HG02610 (cell line): ENCODE data around the gene ADAMTS9.

Experiments
- ATAC-seq: cut with Tn5 transposase; IDR thresholded peaks from one replicate; pipeline ENCODE4 v1.9.1; 2021; ENCODE audit warnings: mild to moderate bottlenecking, moderate library complexity; ENCODE audit not compliant: unreplicated experiment

ADAMTS9 gene

GRCh38 chr3:64621275-64621674 lies 66.5 kb downstream of the ADAMTS9 start:
- no peak for ATAC-seq

DNA sequence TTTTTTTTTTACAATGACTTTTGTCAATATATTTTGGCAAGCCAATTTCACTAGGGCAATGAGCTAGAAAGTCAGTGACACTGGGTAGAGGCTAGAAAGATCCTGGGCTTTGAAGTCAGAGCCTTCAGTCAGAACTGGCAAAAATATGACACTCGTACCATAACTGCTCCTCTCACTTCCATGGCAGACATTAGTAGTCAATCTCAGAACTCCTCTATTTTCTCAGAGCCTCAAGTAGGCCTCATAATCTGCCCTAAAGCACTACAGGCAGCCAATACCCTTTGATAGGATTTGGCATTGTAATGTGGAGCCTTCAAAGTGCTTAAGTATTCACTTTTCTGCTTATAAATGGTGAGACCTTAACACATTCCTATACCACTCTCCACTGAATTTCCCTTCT lies 67.8 kb downstream of the ADAMTS9 start:
- ATAC-seq: no peak

DNA sequence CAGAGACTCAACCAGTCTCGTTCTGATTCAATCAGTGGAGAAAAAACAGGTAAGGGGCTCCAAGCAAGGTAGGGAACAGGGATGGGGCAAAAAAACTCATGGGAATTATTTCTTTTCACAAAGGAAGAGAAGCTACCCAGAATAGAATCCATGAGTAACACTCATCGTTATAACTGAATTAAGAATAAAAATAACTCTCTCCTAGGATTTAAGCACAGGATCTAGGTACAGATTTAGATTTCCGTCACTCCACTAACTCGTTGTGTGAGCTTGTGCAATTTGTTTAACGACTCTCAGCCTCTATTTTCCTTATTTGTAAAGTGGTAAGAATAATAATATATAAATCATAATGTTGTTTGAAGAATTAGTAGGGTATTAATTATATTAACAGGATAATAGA lies 68.6 kb downstream of the ADAMTS9 start:
- ATAC-seq: no peak

DNA sequence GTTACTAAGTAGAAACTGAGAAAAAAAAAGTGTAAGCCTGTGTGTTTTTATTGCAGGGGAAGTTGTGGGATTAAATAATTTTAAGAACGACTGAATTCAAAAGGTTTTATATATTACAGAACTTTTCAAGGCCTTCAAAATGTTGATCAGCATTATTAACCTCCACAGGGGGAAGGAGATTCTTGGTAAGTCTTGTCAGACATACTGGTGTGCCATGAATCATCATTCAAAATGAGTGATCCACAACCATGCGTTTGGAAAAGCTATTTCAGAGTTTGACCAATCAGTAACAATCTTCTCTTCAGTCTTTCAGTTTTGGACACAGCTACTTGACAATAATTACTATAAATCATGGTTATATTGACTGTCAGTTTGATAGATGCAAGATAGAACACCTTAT lies 70.2 kb downstream of the ADAMTS9 start:
- no peak for ATAC-seq

DNA sequence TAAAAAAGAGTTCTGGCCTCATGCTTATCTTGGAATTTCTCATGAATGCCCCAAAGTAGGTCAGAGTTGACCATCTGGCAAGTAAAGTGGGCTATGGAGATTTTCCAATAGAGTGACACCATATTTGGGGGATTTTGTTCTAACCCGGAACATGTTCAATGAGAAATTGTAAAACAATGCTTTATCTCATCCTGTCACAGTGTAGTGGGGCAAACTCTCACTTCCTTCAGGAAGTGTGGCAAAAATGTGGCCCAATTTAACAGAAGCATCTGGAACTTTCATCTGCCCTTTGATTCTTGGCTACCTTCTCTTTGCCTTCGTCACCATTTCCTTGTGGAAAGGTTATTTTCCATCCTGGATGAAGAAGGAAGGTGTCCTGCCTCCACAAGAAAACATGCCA lies 70.8 kb downstream of the ADAMTS9 start:
- ATAC-seq: no peak

DNA sequence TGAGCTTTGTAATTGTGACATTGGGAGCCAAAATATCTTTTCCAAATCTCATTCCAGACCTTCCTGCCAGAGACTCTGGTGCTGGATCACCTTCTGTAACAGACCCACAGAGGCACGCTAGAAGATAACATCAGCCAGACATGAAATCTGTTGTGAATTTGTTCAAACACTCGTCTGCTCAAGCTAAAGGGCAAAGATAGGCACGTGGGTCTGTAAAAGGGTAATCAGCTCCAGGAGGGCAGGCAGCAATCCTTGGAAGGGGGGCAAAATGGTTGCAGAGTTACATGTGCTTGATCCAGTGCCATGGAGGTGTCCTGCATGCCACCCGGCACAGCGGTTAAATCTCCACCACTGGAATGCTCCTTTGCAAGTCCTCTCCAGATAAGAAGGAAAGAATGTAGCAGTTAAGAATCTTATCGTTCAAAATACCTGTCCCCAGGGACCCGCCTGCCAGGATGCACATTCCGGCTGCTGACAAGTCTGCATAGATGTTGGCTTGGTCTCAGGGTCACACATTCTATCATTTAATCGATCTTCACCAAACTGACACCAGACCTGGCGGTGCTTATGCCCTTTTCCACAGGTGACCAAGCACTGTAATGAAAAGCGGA lies 74.8 kb downstream of the ADAMTS9 start:
- ATAC-seq: no peak

DNA sequence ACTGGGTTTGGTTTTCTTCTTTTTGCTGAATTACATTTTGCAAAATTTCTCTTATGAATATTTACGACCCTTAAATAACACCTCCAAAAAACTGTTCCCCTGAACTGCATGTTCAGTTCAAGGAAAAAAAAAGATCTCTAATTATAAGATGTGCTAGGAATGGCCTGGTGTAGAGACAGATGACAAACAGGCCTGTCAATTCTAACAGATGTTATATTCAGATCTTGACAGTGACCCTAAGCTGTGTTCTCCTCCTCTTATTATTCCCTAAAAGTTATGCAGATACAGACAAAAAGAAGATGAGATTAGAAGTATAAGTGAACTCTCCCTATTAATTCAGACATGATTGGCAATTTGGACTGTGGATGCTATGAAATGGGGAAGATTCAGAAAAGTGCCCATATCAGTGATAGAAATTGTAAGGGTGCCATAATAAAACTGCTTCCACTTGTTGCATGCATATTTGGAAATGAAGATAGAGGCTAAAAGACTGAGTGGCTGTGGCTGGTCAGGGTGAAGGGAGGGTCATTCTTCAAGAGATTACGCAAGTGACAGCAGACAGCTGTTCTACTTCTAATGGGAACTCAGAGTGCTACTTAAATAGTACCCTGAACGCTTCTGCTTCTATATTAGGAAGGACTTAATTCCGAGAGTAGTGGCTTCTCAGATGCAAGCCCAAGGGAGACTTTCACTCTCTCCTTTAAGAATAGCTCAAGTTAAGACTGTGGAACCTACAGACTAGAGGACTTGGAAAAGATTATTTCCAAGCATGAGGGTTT lies 75.5 kb downstream of the ADAMTS9 start:
- ATAC-seq: no peak

DNA sequence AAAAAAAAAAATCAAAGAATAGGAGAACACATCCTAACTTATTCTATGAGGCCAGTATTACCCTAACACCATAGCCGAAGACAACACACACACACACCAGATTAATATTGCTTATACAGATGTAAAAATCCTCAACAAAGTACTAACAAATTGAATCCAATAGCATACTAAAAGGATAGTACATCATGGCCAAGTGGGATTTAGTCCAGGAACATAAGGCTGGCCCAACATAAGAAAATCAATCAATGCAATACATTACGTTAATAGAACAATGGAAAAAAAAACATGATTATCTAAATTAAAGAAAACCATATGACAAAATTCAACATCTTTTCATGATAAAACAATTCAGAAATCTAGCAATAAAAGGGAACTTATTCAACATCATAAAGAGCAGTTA lies 79.1 kb downstream of the ADAMTS9 start:
- ATAC-seq: no peak

DNA sequence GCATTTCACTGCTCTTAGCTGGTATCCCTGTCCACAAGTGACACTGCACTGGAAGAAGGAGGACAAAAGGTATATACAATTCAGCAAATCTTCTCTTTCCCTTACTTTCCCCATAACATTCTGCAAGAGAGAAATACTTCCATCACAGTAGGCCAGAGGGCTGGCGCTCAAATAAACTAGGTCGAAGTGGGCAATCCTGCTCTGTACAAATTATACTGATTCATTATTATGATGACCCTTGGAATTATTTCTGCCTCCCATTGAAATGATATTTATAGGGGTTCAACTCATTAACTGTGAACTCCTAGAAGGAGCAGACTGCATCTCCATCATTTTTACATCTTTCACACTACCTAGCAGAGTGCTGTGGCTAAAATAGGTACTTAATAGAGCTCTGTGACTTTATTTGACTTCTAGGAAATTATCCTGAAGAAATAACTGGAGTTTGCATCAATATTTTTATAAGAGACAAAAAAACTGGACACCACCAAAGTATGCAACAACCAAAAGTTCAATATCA lies 80.7 kb downstream of the ADAMTS9 start:
- ATAC-seq: no peak

- ATAC-seq: no peak
These were observed 83.5 kb downstream of the ADAMTS9 start for GRCh38 chr3:64604313-64604712.

GRCh38 chr3:64601824-64602223 lies 86.0 kb downstream of the ADAMTS9 start:
- no peak for ATAC-seq

- ATAC-seq: no peak
These were observed 87.4 kb downstream of the ADAMTS9 start for GRCh38 chr3:64600246-64600950.

DNA sequence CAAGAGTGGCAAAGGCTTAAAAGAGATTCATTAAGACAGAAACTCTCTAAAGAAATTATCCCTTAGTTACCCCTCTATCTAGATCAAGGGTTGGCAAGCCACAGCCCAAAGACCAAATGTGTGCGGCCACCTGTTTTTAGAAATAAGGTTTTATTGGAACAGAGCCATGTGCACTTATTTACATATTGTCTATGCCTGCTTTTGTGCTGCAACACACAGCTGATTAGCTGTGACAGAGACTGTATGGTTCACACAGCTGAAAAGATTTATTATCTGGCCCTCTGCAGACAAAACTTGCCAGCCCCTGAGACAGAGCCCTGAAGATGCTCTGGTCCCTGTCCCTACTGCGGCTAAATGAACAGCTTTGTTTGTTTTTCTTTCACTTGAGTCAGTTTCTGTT lies 88.1 kb downstream of the ADAMTS9 start:
- ATAC-seq: no peak

DNA sequence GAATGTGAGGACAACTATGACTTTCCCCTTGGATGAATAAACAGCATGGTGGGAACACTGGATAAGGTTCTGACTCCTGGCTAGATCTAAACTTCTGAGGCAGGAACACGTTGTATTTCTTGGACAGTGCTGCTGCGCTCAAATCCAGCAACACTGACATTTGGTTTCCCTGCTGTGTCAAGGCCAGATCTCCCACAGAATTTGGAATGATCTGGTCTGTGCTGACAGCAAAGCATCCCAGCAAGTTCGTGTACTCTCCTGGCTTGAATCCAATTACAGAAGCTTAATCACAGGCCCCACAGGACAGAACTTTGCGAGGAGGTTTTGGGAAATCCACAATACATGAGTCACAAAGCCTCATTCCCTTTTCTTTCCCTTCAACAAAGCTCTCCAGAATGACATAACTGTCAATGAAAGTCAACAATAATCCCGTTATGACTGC lies 92.5 kb downstream of the ADAMTS9 start:
- no peak for ATAC-seq

DNA sequence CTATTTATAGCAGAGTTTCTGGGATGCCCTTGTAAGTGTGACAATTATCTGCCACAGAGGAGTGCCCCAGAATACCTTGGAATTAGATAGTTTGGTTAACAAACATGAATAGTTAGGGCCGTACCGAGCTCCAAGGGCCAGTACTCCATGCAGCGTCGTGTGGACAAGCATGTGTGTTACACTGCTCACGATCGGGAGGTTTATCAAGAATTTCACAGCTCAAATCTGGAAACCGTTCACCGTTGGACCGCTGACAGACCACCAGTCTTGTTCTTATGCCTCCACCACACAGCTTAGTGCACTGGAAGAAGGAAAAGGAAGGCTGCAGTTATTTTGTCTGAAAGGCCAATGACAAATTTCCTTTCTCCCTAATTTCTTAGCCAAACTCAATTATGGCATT lies 93.7 kb downstream of the ADAMTS9 start:
- no peak for ATAC-seq

GRCh38 chr3:64593350-64593749 lies 94.5 kb downstream of the ADAMTS9 start:
- no peak for ATAC-seq

DNA sequence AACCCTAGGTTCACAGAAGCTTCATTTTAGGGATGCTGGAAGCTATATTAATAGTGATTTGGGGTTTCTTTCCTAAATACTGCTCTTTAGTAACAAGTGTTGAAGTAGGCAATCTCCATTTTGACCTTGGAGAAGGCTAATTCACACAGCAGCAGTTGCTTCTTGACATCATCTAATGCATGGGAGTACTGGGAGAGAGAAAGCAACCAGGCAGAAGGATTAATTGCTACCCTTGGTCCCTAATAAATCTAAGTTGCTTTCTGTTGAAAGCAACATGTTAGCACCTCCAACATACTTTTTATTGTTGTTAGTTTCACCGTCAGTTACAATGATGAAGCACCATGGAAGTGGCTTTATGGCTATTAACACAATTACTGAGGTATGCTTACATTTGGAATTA lies 96.2 kb downstream of the ADAMTS9 start:
- no peak for ATAC-seq

DNA sequence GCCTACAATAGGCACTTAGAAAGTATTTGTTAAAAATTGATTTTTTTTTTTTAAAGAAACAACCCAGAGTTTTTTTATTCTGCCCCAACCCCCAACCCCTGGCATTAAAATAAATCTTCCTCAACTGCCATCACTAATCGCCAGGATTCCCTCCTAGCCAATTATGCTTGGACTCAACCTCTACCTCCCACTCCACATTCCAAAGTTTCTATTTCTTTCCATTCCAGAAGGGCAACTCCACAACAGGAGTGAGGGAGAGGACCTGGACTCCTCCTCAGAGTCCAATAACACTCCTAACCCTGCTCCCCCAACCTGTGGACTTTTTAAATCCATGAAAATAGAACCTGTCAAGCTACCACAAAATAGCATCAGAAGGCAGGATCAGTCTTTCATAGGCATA lies 99.4 kb downstream of the ADAMTS9 start:
- ATAC-seq: no peak

- ATAC-seq: no peak
These were observed 100.8 kb downstream of the ADAMTS9 start for GRCh38 chr3:64586952-64587351.

DNA sequence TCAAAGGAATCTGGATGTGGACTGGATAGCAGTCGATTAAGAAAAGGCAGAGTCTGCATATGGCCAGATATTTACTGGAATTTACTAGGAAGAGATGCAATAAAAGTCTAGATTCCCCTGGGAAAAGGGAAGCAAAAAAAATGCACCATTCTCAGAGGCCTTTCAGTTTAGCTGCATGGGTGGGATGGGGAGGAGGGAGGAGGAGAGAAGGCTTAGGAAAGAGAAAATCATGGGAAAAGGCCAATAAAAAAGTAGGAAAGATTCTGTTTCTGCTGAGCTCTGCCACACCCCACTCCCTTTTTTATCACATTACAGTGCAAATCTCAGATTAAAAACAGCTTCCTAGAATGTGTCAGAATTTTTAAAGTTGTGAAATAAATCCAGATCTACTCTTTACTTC lies 103.6 kb downstream of the ADAMTS9 start:
- ATAC-seq: no peak

DNA sequence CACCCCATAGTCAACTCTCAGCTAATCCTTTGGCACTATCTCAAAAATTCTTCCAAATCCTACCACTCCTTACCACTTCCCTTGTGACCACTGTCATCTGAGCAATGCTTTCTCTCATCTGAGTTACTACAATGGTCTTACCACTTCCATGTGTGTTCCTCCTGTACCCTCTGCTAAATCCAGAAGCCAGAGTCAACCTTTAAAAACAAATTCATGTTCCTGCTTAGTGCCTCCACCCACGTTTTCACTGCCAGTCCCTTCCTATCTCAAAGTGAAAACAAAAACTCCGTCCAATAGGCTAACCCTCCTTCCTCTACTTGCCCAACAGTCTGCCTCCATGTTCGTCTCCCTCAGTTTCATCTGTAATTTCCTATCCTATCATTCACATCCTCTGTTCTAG lies 109.0 kb downstream of the ADAMTS9 start:
- no peak for ATAC-seq
